Stimulated activated CD8-positive, alpha-beta memory T cell treated with anti-CD3 and anti-CD28 coated beads, Interleukin-12 subunit alpha, Interleukin-12 subunit beta, amount 100 ng/mL, for 24 hours (primary cell): ENCODE results near the gene TMEM94.
"Not testable (repeated sequence)": the region's sequence is repeated elsewhere in the genome, so short reads cannot be mapped to it uniquely, and the experiment has no call there.

Experiments
- DNase-seq: peaks from one replicate; pipeline ENCODE4 v3.0.0-alpha.2; 2020; ENCODE audit errors: extremely low read depth

TMEM94 gene

DNA sequence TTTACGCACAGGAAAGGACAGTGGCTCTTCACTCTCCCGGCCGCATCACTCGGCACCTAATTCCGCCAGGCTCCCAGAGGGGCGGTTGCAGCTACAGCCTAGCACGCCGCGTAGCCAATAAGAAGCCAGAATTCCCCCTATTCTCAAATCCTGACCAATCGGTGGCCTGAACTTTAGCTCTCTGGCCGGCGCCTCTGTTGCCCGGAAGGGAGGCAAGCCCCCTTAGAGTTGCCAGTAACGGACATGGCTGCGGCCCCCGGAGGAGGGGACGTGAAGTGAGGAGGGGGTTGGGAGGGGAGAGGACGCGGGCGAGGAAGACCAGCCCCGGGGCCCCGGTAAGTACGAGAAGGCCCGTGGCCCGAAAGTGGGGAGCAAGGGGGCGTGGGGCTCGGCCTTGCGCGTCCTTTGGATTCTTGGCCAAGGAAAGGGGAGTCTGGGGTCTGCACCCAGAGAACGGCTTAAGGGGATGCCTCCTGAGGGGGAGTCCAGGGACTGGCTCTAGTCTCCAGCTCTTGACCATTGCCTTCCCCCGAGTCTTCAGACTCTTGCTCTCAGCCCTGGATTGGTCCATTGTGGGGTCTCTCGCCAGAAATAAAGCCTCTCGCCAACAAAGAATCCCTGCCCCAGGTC, at the start of gene TMEM94:
TSS of gene TMEM94 (plus strand) at position 219 of the 630 bp plus-strand sequence. CDS start 15,271 bp downstream, outside the sequence.
- DNase-seq: peak; percentile 75

GRCh38 chr17:75407655-75408352, 48.6 kb upstream of the TMEM94 start:
- no peak for DNase-seq

GRCh38 chr17:75410141-75410540, 46.3 kb upstream of the TMEM94 start:
- DNase-seq: no peak

DNA sequence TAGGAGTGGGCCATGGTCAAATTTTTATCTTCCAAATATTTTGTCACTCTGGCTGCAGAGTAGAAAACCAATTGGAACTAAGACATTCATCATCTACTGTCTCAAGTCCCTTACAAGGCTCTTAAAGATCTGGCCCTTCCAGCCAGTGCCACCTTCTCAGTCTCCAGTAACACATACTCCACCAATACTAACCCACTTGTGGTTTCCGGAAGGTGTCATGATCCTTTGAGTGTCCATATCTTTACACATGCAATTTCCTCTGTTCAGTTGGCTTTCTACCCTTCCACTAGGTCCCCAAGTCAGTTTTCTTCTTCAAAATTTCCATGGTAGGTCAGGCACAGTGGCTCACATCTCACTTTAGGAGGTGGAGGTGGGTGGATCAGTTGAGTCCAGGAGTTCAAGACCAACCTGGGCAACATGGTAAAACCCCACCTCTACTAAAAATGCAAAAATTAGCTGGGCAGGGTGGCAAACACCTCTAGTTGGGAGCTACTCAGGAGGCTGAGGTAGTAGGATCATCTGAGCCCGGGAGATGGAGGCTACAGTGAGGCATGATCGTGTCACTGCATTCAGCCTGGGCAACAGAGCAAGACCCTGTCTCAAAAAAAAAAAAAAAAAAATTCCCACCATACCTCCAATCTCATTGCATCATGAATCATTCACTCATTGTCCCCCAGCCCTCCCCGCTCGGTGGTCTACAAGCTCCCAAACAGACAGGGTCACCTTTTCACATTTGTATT, 44.9 kb upstream of the TMEM94 start:
- no peak for DNase-seq

DNA sequence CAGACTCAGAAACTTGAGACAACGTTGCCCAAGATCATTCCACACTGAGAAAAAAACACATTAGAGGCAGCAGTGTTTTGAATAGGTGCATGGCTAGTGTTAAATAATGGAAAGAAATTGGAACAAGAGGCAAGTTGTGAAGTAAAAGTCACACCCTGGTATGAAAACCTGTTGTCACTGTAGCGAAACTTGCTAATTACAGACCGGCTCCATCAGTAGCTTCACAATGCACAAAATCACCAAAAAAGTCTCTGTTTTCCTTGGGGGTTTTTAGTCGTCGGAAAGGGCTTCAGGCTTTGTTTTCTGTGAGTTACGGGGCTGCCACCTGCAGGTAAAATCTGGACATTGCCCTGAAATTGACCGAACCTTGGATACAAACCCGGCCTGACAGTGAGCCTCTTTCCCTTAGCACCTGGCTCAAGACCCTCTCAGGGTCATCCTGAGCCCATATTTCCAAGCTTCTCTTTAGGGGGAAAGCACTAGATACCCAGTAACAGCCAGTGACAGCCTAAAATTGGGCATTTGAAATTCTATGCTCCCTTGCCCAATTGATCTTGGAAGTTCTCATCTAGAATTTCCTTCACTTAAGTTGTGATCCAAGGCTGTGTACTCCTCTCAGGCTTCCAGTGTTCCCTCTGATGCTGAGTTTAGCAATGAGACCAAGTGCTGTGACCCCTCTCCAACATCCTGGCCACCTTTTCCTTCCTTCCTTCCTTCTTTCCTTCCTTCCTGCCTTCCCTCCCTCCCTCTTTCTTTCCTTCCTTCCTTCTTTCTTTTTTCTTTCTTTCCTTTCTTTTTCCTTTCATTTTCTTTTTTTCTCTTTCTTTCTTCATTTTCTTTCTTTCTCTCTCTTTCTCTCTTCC, 43.7 kb upstream of the TMEM94 start:
- no peak for DNase-seq

GRCh38 chr17:75414488-75414887, 41.9 kb upstream of the TMEM94 start:
- no peak for DNase-seq

- no peak for DNase-seq
These were observed 40.4 kb upstream of the TMEM94 start for GRCh38 chr17:75416006-75416405.

GRCh38 chr17:75417054-75417580, 39.3 kb upstream of the TMEM94 start:
- no peak for DNase-seq

GRCh38 chr17:75418531-75418930, 37.9 kb upstream of the TMEM94 start:
- DNase-seq: no peak

- no peak for DNase-seq
These were observed 27.6 kb upstream of the TMEM94 start for GRCh38 chr17:75428543-75429469.

GRCh38 chr17:75430159-75430974, 26.1 kb upstream of the TMEM94 start:
- no peak for DNase-seq

- no peak for DNase-seq
These were observed 23.1 kb upstream of the TMEM94 start for GRCh38 chr17:75433218-75433783.

- not testable (repeated sequence) for DNase-seq
These were observed 22.0 kb upstream of the TMEM94 start for GRCh38 chr17:75434433-75434832.

DNA sequence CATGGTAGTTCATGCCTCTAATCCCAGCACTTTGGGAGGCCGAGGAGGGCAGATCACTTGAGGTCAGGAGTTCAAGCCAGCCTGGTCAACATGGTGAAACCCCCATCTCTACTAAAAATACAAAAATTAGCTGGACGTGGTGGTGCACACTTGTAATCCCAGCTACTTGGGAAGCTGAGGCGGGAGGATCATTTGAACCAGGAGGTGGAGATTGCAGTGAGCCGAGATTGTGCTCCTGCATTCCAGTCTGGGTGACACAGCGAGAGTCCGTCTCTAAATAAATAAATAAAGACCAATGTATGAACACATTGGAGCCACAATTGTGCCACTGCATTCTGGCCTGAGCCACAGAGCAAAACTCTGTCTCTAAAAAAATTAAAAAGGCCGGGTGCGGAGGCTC, 19.0 kb upstream of the TMEM94 start:
- not testable (repeated sequence) for DNase-seq

GRCh38 chr17:75439287-75439686, 17.1 kb upstream of the TMEM94 start:
- DNase-seq: no peak

DNA sequence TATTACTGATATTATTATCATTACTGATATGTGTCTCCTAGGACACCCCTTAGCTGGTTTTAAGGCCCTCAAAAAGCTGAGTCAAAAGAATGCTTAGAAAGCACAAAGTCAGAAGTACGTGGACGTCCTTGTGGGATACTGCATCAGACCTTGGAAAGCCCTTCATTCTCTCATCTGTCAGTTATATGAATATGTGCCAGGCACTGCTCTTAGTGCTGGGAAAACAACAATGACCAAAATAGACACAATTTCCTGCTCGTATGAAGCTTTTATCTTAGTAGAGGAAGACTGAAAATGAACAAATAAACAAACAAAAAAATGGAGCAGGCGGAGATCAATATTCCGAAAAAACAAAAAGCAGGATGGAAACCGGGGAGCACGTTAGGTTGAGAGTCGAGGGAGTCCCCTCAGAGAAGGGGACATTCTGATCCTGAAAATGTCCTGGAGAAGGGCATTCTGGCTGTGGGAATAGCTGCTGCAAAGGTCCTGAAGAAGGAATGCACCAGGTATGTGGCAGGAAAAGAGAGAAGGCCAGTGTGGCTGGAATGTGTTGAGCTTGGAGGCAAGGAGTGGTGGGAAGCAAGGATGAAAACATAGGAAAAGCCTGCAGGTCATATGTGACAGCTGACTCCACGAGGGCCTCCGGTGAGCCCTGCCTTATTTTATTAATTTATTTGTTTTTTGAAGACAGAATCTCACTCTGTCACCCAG, 15.5 kb upstream of the TMEM94 start:
- DNase-seq: no peak

GRCh38 chr17:75442168-75443103, 14.0 kb upstream of the TMEM94 start:
- no peak for DNase-seq
